HG03025 (cell line): Measurements from ENCODE around the gene CARMIL1.

Source experiments
- ATAC-seq: cut with Tn5 transposase; IDR thresholded peaks from one replicate; pipeline ENCODE4 v1.9.1; 2021; ENCODE audit warnings: mild to moderate bottlenecking, moderate library complexity; ENCODE audit not compliant: unreplicated experiment, low FRiP score

The CARMIL1 gene

GRCh38 chr6:25586927-25587326 lies 307.8 kb downstream of the CARMIL1 start:
- ATAC-seq = no peak

GRCh38 chr6:25590986-25591385 lies 311.8 kb downstream of the CARMIL1 start:
- no peak for ATAC-seq

GRCh38 chr6:25596928-25597818 lies 318.0 kb downstream of the CARMIL1 start:
- no peak for ATAC-seq

DNA sequence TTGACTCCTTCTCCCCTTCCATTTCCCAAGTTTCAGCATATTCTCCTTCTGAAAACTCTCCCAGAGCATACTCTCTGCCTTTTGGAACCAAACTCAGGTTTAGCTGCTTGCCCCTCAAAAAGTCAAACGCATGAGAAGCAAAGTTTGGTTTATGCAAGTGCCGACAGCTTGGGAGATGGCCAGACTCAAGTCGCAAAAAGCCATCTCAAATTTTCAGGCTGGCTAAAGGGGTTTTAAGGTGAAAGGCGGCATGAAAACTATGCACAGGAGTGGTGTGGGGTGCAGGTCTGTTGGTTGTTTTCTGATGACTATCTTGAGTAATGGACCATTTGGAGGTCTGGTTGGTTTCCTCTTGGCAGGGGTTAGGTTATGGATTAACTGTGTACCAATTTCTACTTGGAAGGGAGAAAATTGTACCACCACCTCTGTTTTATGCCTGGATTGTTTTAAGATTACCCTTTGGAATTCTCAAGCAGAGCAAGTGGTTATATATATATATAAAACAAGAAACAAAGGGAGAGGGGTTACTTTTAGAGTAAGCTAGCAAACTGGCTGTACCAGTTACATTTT lies 320.4 kb downstream of the CARMIL1 start:
- no peak for ATAC-seq

DNA sequence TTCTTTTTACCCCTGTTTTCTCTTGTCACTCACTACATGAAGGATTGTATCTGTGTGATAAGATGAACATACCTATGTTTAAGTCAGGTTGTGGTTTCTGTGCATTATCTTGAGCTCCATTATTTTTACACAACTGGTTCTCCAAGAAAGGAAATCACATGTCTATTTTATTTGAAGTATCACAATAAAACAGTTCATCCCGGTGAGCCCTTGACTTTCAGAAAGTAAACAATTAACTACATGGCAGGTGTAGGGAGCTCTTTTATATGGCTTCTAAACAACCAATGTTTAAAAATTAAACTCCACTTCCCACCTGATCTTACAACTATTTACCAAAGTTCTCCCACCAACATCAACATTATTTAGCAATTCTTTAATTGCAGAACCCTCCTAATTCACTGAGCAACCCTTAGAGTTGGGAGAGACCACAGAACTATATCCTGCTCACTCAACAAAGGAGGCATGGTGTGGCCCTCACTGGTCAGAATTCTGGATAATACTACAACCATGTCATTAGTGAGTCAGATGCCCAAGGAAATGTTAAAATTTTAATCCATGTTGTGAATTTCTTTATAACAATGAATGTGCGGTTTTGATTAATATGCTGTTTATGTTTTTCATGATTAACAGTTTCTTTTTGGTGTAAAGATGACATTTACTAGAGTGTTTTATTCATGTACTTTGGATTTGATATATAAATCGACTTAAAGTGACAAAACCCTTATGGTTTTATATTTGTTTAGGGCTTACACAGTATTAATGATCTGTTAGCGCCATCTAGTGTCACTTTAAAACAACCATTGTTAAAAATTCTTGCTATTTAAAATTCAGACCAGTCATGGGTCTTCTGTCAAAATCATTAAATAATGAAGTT lies 322.9 kb downstream of the CARMIL1 start:
- no peak for ATAC-seq

DNA sequence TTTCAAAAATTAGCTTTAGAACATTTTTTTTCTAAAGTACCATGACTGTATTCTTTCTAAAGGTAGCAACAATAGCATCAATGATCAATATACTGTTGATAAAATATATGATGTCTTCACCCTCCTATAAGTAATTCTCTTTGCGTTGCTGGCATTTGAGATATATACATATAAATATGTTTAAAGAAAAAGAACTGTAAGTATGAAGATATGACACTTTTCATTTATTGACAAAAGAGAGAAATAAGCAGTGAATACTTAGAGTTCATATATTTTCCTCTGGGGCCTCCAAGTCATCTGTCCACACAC lies 323.5 kb downstream of the CARMIL1 start:
- ATAC-seq = no peak

DNA sequence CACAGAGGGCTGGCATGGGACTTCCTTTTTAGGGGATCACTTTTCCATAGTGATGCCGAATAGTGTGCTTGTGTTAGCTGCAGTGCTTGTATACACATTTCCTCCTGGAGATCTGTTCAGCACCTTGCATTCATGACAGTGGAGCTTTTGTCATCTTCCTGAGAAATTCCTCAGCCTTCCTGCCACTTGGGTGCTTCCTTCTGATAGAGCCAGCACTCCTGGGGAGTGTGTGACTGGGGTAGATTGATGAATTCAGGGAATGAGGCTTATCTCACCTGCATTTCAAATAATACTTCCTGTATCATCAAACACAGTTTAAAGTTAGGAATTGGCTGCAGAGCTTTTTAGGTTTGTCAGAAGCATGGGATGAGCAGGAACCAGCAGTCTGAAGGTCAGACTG lies 324.1 kb downstream of the CARMIL1 start:
- no peak for ATAC-seq

- no peak for ATAC-seq
Measured at GRCh38 chr6:25606151-25606550, 327.0 kb downstream of the CARMIL1 start.

DNA sequence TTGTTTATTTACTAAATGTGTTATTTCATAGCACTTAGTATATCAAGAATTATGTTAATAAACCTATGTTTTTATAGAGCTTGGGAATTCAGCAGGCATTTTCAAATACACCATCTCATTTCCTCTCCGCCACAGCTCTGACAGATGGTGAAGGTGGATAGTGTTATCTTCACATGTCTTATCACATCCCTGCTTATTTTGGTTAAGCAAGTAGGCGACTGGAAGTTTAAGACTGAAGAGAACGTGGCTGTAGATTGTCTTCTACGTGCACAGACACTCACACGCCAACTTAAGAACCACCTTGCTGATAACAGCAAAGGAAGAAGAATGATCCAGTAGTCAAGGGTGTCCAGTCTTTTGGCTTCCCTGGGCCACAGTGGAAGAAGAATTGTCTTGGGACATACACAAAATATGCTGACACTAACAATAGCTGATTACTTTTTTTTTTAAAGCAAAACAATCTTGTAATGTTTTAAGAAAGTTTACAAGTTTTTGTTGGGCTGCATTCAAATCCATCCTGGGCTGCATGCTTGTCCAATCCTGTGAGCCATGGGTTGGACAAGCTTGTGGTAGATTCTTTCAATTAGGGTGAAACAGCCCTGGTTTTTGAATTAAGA lies 329.5 kb downstream of the CARMIL1 start:
- ATAC-seq = no peak

DNA sequence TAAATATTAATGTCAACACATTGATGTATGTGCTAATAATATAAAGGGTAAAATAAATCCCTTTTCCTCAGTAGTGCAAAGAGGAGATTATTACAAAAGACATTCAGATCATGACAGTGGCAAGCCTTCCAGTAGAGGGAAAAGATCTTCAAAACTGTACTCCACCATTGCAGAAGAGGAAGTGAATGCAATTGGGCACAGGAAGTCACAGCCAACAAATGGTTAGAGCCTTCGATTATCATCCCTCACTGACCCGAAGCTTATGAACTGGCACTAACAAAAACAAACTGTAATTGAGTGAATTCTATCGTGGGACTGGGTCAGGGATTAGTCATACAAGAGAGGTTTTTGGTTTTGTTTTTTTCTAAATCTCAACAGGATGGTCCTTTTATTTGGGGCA lies 333.5 kb downstream of the CARMIL1 start:
- no peak for ATAC-seq

DNA sequence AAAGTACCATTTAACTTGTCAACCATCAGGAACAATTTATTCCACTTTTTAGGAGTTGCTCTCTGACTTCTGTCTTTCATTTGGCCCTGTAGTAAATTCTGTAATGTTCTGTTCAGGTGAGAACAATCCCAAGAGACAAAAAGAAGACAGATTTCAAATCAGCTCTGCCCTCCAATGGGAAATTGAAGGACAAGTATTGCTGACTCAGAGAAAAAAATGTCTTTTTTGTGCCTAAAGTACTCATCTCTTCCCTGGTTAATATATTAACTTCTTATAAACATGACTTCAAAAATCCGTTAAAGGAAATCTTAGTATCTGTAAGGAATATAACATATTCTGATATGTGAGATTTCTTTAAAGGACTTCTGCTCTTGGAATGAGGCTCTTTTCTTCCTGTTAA lies 334.2 kb downstream of the CARMIL1 start:
- no peak for ATAC-seq

DNA sequence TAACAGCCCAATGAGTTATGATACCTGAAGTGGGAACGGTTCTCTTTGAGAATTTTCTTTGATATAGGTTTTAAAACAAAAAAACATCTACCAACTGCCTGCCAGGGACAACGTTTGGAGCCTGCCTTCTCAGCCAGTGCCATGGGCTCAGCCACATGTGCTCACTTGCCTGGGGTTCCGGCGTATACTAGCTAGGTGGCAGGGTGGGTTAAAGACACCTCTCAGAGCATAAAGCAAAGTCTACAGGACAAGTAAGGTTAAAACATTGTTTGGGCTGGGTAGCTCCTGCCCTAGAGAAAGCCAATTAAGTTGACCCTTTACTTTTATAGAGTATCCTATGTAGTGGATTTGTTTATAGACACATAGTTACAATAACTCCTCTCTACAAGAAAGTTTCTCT lies 334.9 kb downstream of the CARMIL1 start:
- no peak for ATAC-seq

DNA sequence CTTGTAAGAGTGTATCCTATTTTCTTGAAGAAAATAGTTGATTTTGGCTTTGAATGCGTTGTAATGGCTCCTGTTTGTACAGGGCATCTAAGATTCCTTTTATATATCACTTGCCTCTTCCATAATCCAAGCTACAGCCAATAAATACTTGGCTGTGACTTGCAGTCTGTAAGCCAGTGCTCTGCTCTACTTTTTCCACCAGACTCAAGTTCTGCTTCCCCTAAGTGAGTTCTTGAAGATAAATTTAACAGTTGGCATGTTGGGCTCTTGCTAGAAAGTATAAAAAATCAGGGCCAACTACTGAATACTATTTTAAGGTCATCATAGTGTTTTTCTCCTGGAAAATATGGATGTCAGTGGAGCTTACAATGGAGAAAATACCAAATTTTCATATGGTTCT lies 336.3 kb downstream of the CARMIL1 start:
- ATAC-seq = no peak

DNA sequence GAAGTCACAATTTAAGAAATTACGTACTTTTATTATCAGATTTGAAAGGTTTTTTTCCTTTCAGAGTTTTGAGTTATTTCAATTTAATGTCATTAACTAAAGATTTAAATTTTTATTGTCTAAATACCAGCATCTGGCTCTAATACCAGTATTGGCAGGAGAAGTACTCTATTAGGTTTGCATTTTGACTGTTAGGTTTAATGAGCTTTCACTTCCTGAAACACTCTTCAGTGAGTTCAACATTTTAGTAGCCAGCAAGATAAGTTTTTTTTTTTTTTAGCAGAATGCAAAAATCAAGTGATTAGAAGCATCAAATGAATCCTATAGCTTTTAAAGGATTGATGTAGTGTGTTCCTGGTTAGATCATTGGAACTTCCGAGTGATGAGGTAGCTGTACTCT lies 338.8 kb downstream of the CARMIL1 start:
- no peak for ATAC-seq

GRCh38 chr6:25619217-25619616 lies 340.0 kb downstream of the CARMIL1 start:
- no peak for ATAC-seq

GRCh38 chr6:25620391-25620790 lies 341.2 kb downstream of the CARMIL1 start:
- no peak for ATAC-seq

GRCh38 chr6:25623065-25623464 lies 343.9 kb downstream of the CARMIL1 start:
- no peak for ATAC-seq

- no peak for ATAC-seq
Measured at GRCh38 chr6:25623879-25624278, 344.7 kb downstream of the CARMIL1 start.

- ATAC-seq = no peak
Measured at GRCh38 chr6:25627001-25627400, 347.8 kb downstream of the CARMIL1 start.

- ATAC-seq = no peak
Measured at GRCh38 chr6:25628471-25629197, 349.5 kb downstream of the CARMIL1 start.
